ENCODE results near the gene TMEM178A. TPM values are rescaled to one million over a fixed set of nuclear protein-coding genes. Genes with fewer than 3 reads are reported as not detected.

TMEM178A gene
- 0.50 and 2.1 TPM in 2 replicates for total RNA-seq (2022)
- percentile 27 among the genes with signal in this experiment for Bru-seq, nascent RNA
- BruChase-seq, experiment 1, labeled RNA remaining after a 6-hour chase = percentile 18 among the genes with signal in this experiment
- BruChase-seq, experiment 2, labeled RNA remaining after a 2-hour chase = percentile 20 among the genes with signal in this experiment
- long read RNA-seq, partial matches to known transcripts = 0 of 5 reads
- long read RNA-seq, other reads (novel, unspliced or antisense) = 5 of 5 reads

GRCh38 chr2:39665811-39666490 lies at the start of gene TMEM178A:
TSS of gene TMEM178A (plus strand) at chr2:39665917. CDS start at chr2:39665975, 58 bp downstream.
- Mint-ChIP-seq H3K27ac (ENCODE audit: unreplicated experiment) (peak within 1 kb of the TSS; percentile 6), H3K4me3 (ENCODE audit: low read depth, unreplicated experiment) (peak within 1 kb of the TSS; percentile 62), H3K9me3 (ENCODE audit: low read depth, unreplicated experiment) (no peaks in the 10 kb centered on the region), H3K4me1 (ENCODE audit: low read depth, unreplicated experiment) (peaks cover 9% of the 10 kb centered on the region), H3K36me3 (ENCODE audit: insufficient read depth, unreplicated experiment) (peaks cover 12% of the 10 kb centered on the region), H3K27me3 (ENCODE audit: unreplicated experiment) (peaks cover 67% of the 10 kb centered on the region)
- DNase-seq = peak; percentile 14
- intact Hi-C loops (cut with micrococcal nuclease; ENCODE audit: unreplicated experiment) = no loop called here
- no TSS peak for BruUV-seq (replicated peaks)
- TF ChIP-seq CTCF (IDR thresholded peaks at IDR 0.05; ENCODE audit: unreplicated experiment) = no peak
- CTCF ChIA-PET = no interaction called here

GRCh38 chr2:39618236-39618635 lies 47.5 kb upstream of the TMEM178A start:
- no peak overlapping the region for H3K27ac Mint-ChIP-seq (ENCODE audit: unreplicated experiment)
- H3K4me1 Mint-ChIP-seq (ENCODE audit: low read depth, unreplicated experiment) = peaks cover 11% of the 10 kb centered on the region
- no peaks in the 10 kb centered on the region for H3K36me3 Mint-ChIP-seq (ENCODE audit: insufficient read depth, unreplicated experiment)
- no peak for DNase-seq
- intact Hi-C loops (cut with micrococcal nuclease; ENCODE audit: unreplicated experiment) = no loop called here
- no peak overlapping the region for H3K4me3 Mint-ChIP-seq (ENCODE audit: low read depth, unreplicated experiment)
- no peak for TF ChIP-seq CTCF (IDR thresholded peaks at IDR 0.05; ENCODE audit: unreplicated experiment)
- H3K9me3 Mint-ChIP-seq (ENCODE audit: low read depth, unreplicated experiment) = no peaks in the 10 kb centered on the region
- peaks cover 43% of the 10 kb centered on the region for H3K27me3 Mint-ChIP-seq (ENCODE audit: unreplicated experiment)
- BruUV-seq (replicated peaks) = no TSS peak
- CTCF ChIA-PET = no interaction called here

- CTCF ChIA-PET = no interaction called here
- Mint-ChIP-seq H3K27me3 (ENCODE audit: unreplicated experiment) (peaks cover 41% of the 10 kb centered on the region), H3K4me3 (ENCODE audit: low read depth, unreplicated experiment) (no peak overlapping the region), H3K4me1 (ENCODE audit: low read depth, unreplicated experiment) (peaks cover 11% of the 10 kb centered on the region), H3K27ac (ENCODE audit: unreplicated experiment) (no peak overlapping the region), H3K9me3 (ENCODE audit: low read depth, unreplicated experiment) (no peaks in the 10 kb centered on the region), H3K36me3 (ENCODE audit: insufficient read depth, unreplicated experiment) (no peaks in the 10 kb centered on the region)
- TF ChIP-seq CTCF (IDR thresholded peaks at IDR 0.05; ENCODE audit: unreplicated experiment) = no peak
- intact Hi-C loops (cut with micrococcal nuclease; ENCODE audit: unreplicated experiment) = no loop called here
- DNase-seq = no peak
- no TSS peak for BruUV-seq (replicated peaks)
These were observed 47.0 kb upstream of the TMEM178A start for GRCh38 chr2:39618736-39619135.

- Mint-ChIP-seq H3K4me3 (ENCODE audit: low read depth, unreplicated experiment) (peak overlapping the region; percentile 6), H3K36me3 (ENCODE audit: insufficient read depth, unreplicated experiment) (no peaks in the 10 kb centered on the region), H3K4me1 (ENCODE audit: low read depth, unreplicated experiment) (peaks cover 11% of the 10 kb centered on the region), H3K27me3 (ENCODE audit: unreplicated experiment) (peaks cover 28% of the 10 kb centered on the region), H3K27ac (ENCODE audit: unreplicated experiment) (peak overlapping the region; percentile 40), H3K9me3 (ENCODE audit: low read depth, unreplicated experiment) (no peaks in the 10 kb centered on the region)
- CTCF ChIA-PET = no interaction called here
- peak; percentile 62 for DNase-seq
- no peak for TF ChIP-seq CTCF (IDR thresholded peaks at IDR 0.05; ENCODE audit: unreplicated experiment)
- BruUV-seq (replicated peaks) = no TSS peak
- intact Hi-C loops (cut with micrococcal nuclease; ENCODE audit: unreplicated experiment) = no loop called here
These were observed 45.6 kb upstream of the TMEM178A start for GRCh38 chr2:39620067-39620466.

Data from Calu3 (cell line).